HepG2 (cell line): ENCODE data around the gene LARP7. TPM values are rescaled to one million over a fixed set of nuclear protein-coding genes. Genes with fewer than 3 reads are reported as not detected.

ENCODE experiments used
- ATAC-seq: fragments of 200-7000 bp; cut with Tn5 transposase; 3 replicates; pipeline ENCODE4 v1.9.1; 2020; ENCODE audit warnings: mild to moderate bottlenecking, moderate library complexity
- BruUV-seq: library from RNA; stranded (reverse); fragments of 400-500 nt; replicated peaks from 2 replicates; lab custom pipeline; 2021; lab: Mats Ljungman, UMichigan
- CTCF ChIA-PET: fragments of 300-600 bp; formaldehyde crosslinking; extraction: SDS; loops from one replicate; lab custom pipeline; 2021; ENCODE audit warnings: low total read pairs, inconsistent platforms, low intra/inter-chr PET ratio; lab: Yijun Ruan, JAX
- POLR2A ChIA-PET: fragments of 350-600 bp; sonication (Branson Sonifier 250); formaldehyde crosslinking; loops from one replicate; lab custom pipeline; 2020; ENCODE audit warnings: antibody characterized with exemption, inconsistent platforms; lab: Yijun Ruan, JAX
- DNase-seq: peaks from one replicate; pipeline ENCODE4 v3.0.0-alpha.2; 2015; ENCODE audit warnings: low spot score
- FAIRE-seq: peaks from 3 replicates; lab custom pipeline; 2011; peaks lifted over from hg19 to GRCh38; lab: Jason Lieb, UNC
- H2AFZ ChIP-seq: one replicate; pipeline ENCODE4 v1.6.1; 2011; ENCODE audit warnings: low read length, inconsistent platforms
- H3K27ac ChIP-seq: fragments of 300-600 bp; 3 replicates; pipeline ENCODE4 v1.8.0; 2011; ENCODE audit warnings: mixed run types, mild to moderate bottlenecking, mixed read lengths, low read length, inconsistent platforms; ENCODE audit not compliant: insufficient read depth; ENCODE audit errors: extremely low read length
- H3K27me3 ChIP-seq, 2 experiments: fragments of 200-600 bp in 1 of 2; 2 replicates in 1 of 2; 3 replicates in 1 of 2; pipeline versions ENCODE4 v1.6.0 to v1.8.0; 2011; ENCODE audit warnings: low read length in 2 of 2, mild to moderate bottlenecking in 2 of 2, moderate library complexity in 2 of 2, inconsistent platforms in 1 of 2; ENCODE audit not compliant: insufficient read depth in 2 of 2, control insufficient read depth in 1 of 2
- H3K36me3 ChIP-seq, 2 experiments: fragments of 200-600 bp in 1 of 2; replicated peaks in 1 of 2; 2 replicates in 1 of 2; 3 replicates in 1 of 2; pipeline versions ENCODE4 v1.5.1 to v1.8.0; 2011; ENCODE audit warnings: low read length in 2 of 2, inconsistent platforms in 1 of 2; ENCODE audit not compliant: insufficient read depth in 2 of 2, control insufficient read depth in 1 of 2
- H3K4me1 ChIP-seq: 2 replicates; pipeline ENCODE4 v1.5.1; 2012; ENCODE audit warnings: low read length, inconsistent platforms; ENCODE audit not compliant: insufficient read depth
- H3K4me2 ChIP-seq: 2 replicates; pipeline ENCODE4 v1.6.0; 2011; ENCODE audit warnings: low read depth, low read length, inconsistent platforms
- H3K4me3 ChIP-seq, 3 experiments: fragments of 200-600 bp in 1 of 3; sonication (generic), shearing (Covaris generic) in 1 of 3; replicated peaks in 1 of 3; 2 replicates each; pipeline ENCODE4 v1.5.1; 2011 to 2016; ENCODE audit warnings: low read length in 3 of 3, inconsistent platforms in 2 of 3, low read depth in 2 of 3, mild to moderate bottlenecking in 2 of 3, control low read depth in 1 of 3, mixed read lengths in 1 of 3; ENCODE audit not compliant: insufficient read depth in 1 of 3
- H3K79me2 ChIP-seq: one replicate; pipeline ENCODE4 v1.6.1; 2011; ENCODE audit warnings: low read length, inconsistent platforms; ENCODE audit not compliant: insufficient read depth
- H3K9ac ChIP-seq: 2 replicates; pipeline ENCODE4 v1.6.0; 2011; ENCODE audit warnings: mild to moderate bottlenecking, low read depth, low read length, inconsistent platforms; ENCODE audit not compliant: insufficient read depth
- H3K9me3 ChIP-seq: 2 replicates; pipeline ENCODE4 v1.5.1; 2012; ENCODE audit warnings: mild to moderate bottlenecking, low read length
- H4K20me1 ChIP-seq: 2 replicates; pipeline ENCODE4 v1.6.0; 2011; ENCODE audit warnings: inconsistent platforms, mild to moderate bottlenecking, low read length, moderate library complexity; ENCODE audit not compliant: insufficient read depth
- AGO2 ChIP-seq: fragments of 200-400 bp; formaldehyde crosslinking; optimal IDR thresholded peaks from 2 replicates; pipeline ENCODE3; 2017; ENCODE audit warnings: mild to moderate bottlenecking, low read depth, low read length, moderate library complexity
- ATM ChIP-seq: fragments of 450-650 bp; IDR thresholded peaks from 2 replicates; pipeline ENCODE4 v1.7.1; 2017; ENCODE audit warnings: mild to moderate bottlenecking, borderline replicate concordance
- DRAP1 ChIP-seq: IDR thresholded peaks from 2 replicates; pipeline ENCODE4 v1.6.1; 2016; ENCODE audit warnings: missing genetic modification reagents, missing compliant biosample characterization
- EP300 ChIP-seq, 3 experiments: sonication (generic) in 1 of 3; formaldehyde crosslinking in 1 of 3; IDR thresholded peaks; 2 replicates each; pipeline versions ENCODE4 v1.5.1 to v1.6.1; 2011 to 2020; ENCODE audit warnings: low read depth in 2 of 3, low read length in 2 of 3, borderline replicate concordance in 1 of 3, improper control_type of control experiment in 1 of 3, mild to moderate bottlenecking in 1 of 3, missing genetic modification reagents in 1 of 3, moderate library complexity in 1 of 3
- FOXP4 ChIP-seq: sonication (generic); formaldehyde crosslinking; IDR thresholded peaks from 2 replicates; pipeline ENCODE4 v1.4.0; 2020; ENCODE audit warnings: missing genetic modification reagents
- GPN1 ChIP-seq: sonication (generic); formaldehyde crosslinking; IDR thresholded peaks from 2 replicates; pipeline ENCODE4 v1.5.1; 2020; ENCODE audit warnings: missing genetic modification reagents, borderline replicate concordance
- HMGA1 ChIP-seq: sonication (generic); formaldehyde crosslinking; conservative IDR thresholded peaks from 2 replicates; pipeline ENCODE4 v1.4.0; 2020; ENCODE audit warnings: missing genetic modification reagents
- MATR3 ChIP-seq: sonication (generic); formaldehyde crosslinking; IDR thresholded peaks from 2 replicates; pipeline ENCODE4 v1.4.0; 2020; ENCODE audit warnings: missing genetic modification reagents
- MIER3 ChIP-seq: IDR thresholded peaks from 2 replicates; pipeline ENCODE4 v1.6.1; 2016; ENCODE audit warnings: missing compliant biosample characterization, borderline replicate concordance
- NFE2L1 ChIP-seq: sonication (generic); formaldehyde crosslinking; IDR thresholded peaks from 2 replicates; pipeline ENCODE4 v1.4.0; 2020; ENCODE audit warnings: missing genetic modification reagents, mild to moderate bottlenecking, borderline replicate concordance
- NFKB2 ChIP-seq: sonication (generic); formaldehyde crosslinking; IDR thresholded peaks from 2 replicates; pipeline ENCODE4 v1.4.0; 2020; ENCODE audit warnings: missing genetic modification reagents, borderline replicate concordance
- NR2F1 ChIP-seq, 2 experiments: fragments of 450-650 bp in 1 of 2; formaldehyde crosslinking in 1 of 2; IDR thresholded peaks; 2 replicates each; pipeline versions ENCODE4 v1.5.0 to v1.6.1; 2016 to 2020; ENCODE audit warnings: mild to moderate bottlenecking in 1 of 2, missing compliant biosample characterization in 1 of 2, missing genetic modification reagents in 1 of 2, moderate library complexity in 1 of 2
- PHF8 ChIP-seq: sonication (generic); formaldehyde crosslinking; IDR thresholded peaks from 2 replicates; pipeline ENCODE4 v1.5.0; 2020; ENCODE audit warnings: missing genetic modification reagents
- PRMT3 ChIP-seq: sonication (generic); formaldehyde crosslinking; IDR thresholded peaks from 2 replicates; pipeline ENCODE4 v1.8.1; 2022; ENCODE audit warnings: low read depth, mild to moderate bottlenecking, moderate library complexity, missing genetic modification reagents, borderline replicate concordance
- SKI ChIP-seq: fragments of 450-650 bp; IDR thresholded peaks from one replicate; pipeline ENCODE4 v1.6.1; 2018; ENCODE audit warnings: mild to moderate bottlenecking; ENCODE audit not compliant: partially characterized antibody
- ZNF225 ChIP-seq: sonication (generic); formaldehyde crosslinking; IDR thresholded peaks from 2 replicates; pipeline ENCODE4 v1.4.0; 2020; ENCODE audit warnings: mild to moderate bottlenecking, missing genetic modification reagents
- ZNF232 ChIP-seq: sonication (generic); formaldehyde crosslinking; IDR thresholded peaks from 2 replicates; pipeline ENCODE4 v1.4.0; 2020; ENCODE audit warnings: missing genetic modification reagents, borderline replicate concordance
- ZNF282 ChIP-seq: fragments of 450-650 bp; IDR thresholded peaks from 2 replicates; pipeline ENCODE4 v1.6.1; 2018; ENCODE audit not compliant: partially characterized antibody
- ZNF343 ChIP-seq: sonication (generic); formaldehyde crosslinking; IDR thresholded peaks from 2 replicates; pipeline ENCODE4 v1.4.0; 2020; ENCODE audit warnings: mild to moderate bottlenecking, missing genetic modification reagents
- ZNF570 ChIP-seq: sonication (generic); formaldehyde crosslinking; IDR thresholded peaks from 2 replicates; pipeline ENCODE4 v1.4.0; 2020; ENCODE audit warnings: mild to moderate bottlenecking, missing genetic modification reagents, borderline replicate concordance
- WGBS: methylation state at CpG from one replicate; pipeline ENCODE4 v1.1.6; 2017; ENCODE audit warnings: low lambda C conversion rate; 5-methylcytosine and 5-hydroxymethylcytosine counted together
- in situ Hi-C: cut with HindIII; loops from 2 replicates; pipeline ENCODE4 v1.10.0; 2017; ENCODE audit warnings: low pct_unique_long_range_greater_than_20kb; ENCODE audit not compliant: extremely low pct_ligation_motif_present
- intact Hi-C: fragments of 100-400 bp; cut with micrococcal nuclease; formaldehyde crosslinking; loops from one replicate; pipeline ENCODE4 v1.10.0; 2022; ENCODE audit not compliant: unreplicated experiment
- polyA plus RNA-seq, 8 experiments: library from polyadenylated mRNA; depleted of rRNA in 3 of 8; stranded (reverse) in 7 of 8; unstranded in 1 of 8; fragments of >200 nt; fragmentation: Illumina TruSeq in 4 of 8; extraction: Trizol in 4 of 8; gene quantifications; 2 replicates each; pipeline versions ENCODE4 v1.2.1 to v1.2.3, GENCODE V29; 2011 to 2016; ENCODE audit warnings: low read depth in 4 of 8, missing spikeins in 1 of 8, mixed read lengths in 1 of 8; ENCODE audit not compliant: insufficient read depth in 1 of 8
- total RNA-seq, 5 experiments: library from RNA; depleted of rRNA; stranded (reverse); fragments of >200 nt; fragmentation: Illumina TruSeq; extraction: Trizol; gene quantifications; 2 replicates each; pipeline ENCODE4 v1.2.3, GENCODE V29; 2016; ENCODE audit warnings: low read depth in 1 of 5

The LARP7 gene
- total and polyA plus RNA-seq, 2 of the 13 experiments (the other 11 are each of a cell fraction or from before 2014, with no cell fraction given), result 9.7 to 37.1 TPM

GRCh38 chr4:112706840-112707207 lies 69.9 kb downstream of the LARP7 start:
- ChIA-PET CTCF (no interaction called here), POLR2A (no interaction called here)
- Histone ChIP-seq H4K20me1 (no peaks in the 10 kb centered on the region), H3K27ac (no peak overlapping the region), H3K79me2 (no peaks in the 10 kb centered on the region), H3K4me3 (0 out of 6 replicates have a peak overlapping the region, but pooled peaks of 1 of the 3 experiments have one; percentile 47), H3K36me3 (no peaks in the 10 kb centered on the region), H3K9me3 (no peaks in the 10 kb centered on the region), H3K27me3 (peaks cover 2 to 22% of the 10 kb centered on the region in 2 experiments; a peak in 4 of 5 replicates), H3K4me1 (peaks cover 7% of the 10 kb centered on the region), H3K4me2 (peak overlapping the region; percentile 78), H3K9ac (no peak overlapping the region), H2AFZ (peak overlapping the region; percentile 54)
- DNase-seq (no peak), ATAC-seq (no peak), FAIRE-seq (no peak)
- in situ Hi-C loops, result no loop called here
- WGBS, result 0% methylated on average over 4 of the region's 4 CpGs
- intact Hi-C loops, result no loop called here
- BruUV-seq, result no TSS peak
- no peak for TF ChIP-seq NFKB2 (CRISPR knock-in tag)
- no peak for TF ChIP-seq ZNF570 (CRISPR knock-in tag)
- TF ChIP-seq PRMT3 (CRISPR knock-in tag), result no peak
- TF ChIP-seq ZNF343 (CRISPR knock-in tag), result no peak
- TF ChIP-seq NR2F1 (CRISPR knock-in tag; IDR thresholded peaks at IDR 0.05), result no peak
- no peak for TF ChIP-seq ZNF225 (CRISPR knock-in tag)
- no peak for TF ChIP-seq AGO2
- no peak for TF ChIP-seq NFE2L1 (CRISPR knock-in tag)
- TF ChIP-seq ZNF282, result no peak
- TF ChIP-seq MIER3 (CRISPR knock-in tag), result no peak
- no peak for TF ChIP-seq GPN1
- TF ChIP-seq MATR3 (CRISPR knock-in tag), result no peak
- no peak for TF ChIP-seq SKI
- TF ChIP-seq ATM, result no peak
- no peak for TF ChIP-seq EP300 (IDR thresholded peaks at IDR 0.05; ENCODE audit: low read depth in 2 of 2, low read length in 2 of 2)
- TF ChIP-seq EP300 (CRISPR knock-in tag; IDR thresholded peaks at IDR 0.05; ENCODE audit: borderline replicate concordance), result no peak
- no peak for TF ChIP-seq PHF8
- TF ChIP-seq DRAP1 (CRISPR knock-in tag), result no peak
- no peak for TF ChIP-seq FOXP4 (CRISPR knock-in tag)
- TF ChIP-seq HMGA1 (CRISPR knock-in tag), result no peak
- TF ChIP-seq ZNF232 (CRISPR knock-in tag), result no peak
